ENCODE results near the gene MAST4.

DNA sequence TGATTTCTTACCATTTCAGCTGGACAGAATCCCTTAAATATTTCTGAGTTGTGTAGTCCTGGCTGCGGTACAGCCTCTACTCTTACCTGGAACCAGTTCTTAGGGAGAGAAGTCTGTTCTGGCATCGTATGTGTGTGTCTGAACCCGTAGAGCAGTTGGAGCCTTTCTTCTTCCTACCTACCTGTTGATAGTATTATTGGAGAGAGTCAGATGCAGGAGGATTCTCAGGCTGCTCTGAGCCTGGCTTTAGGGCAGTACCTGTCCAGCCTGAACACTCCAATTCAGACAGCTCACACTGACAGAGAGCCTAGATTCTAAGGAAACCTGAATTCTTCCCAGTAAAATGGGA lies 410.3 kb downstream of the MAST4 start:
- no peak for TF ChIP-seq POLR2A (IDR thresholded peaks at IDR 0.05; ENCODE audit: low read depth, low read length)
- no peak for TF ChIP-seq POLR2AphosphoS5 (IDR thresholded peaks at IDR 0.05; ENCODE audit: low read depth, low read length)

Data from GM12892 (cell line).